SJSA1 (cell line): ENCODE results near the gene AVPI1. TPM values are rescaled to one million over a fixed set of nuclear protein-coding genes. Genes with fewer than 3 reads are reported as not detected.
"Not testable (repeated sequence)": the region's sequence is repeated elsewhere in the genome, so short reads cannot be mapped to it uniquely, and the experiment has no call there.

ENCODE experiments used
- DNase-seq, 2 experiments: peaks; one replicate each; pipeline ENCODE4 v3.0.0-alpha.2; 2015 to 2020; ENCODE audit warnings: low spot score in 2 of 2, low read depth in 1 of 2
- H3K27ac ChIP-seq: fragments of 250-450 bp; sonication (Bioruptor Pico); 2 replicates; pipeline ENCODE4 v1.5.1; 2020; ENCODE audit warnings: mild to moderate bottlenecking, moderate library complexity
- H3K27me3 ChIP-seq: fragments of 250-450 bp; sonication (Bioruptor Pico); replicated peaks from 2 replicates; pipeline ENCODE4 v1.5.1; 2020; ENCODE audit warnings: mild to moderate bottlenecking, moderate library complexity
- H3K36me3 ChIP-seq: fragments of 250-450 bp; sonication (Bioruptor Pico); 2 replicates; pipeline ENCODE4 v1.5.1; 2020; ENCODE audit warnings: mild to moderate bottlenecking
- H3K4me1 ChIP-seq: fragments of 250-450 bp; sonication (Bioruptor Pico); replicated peaks from 2 replicates; pipeline ENCODE4 v1.6.1; 2021; ENCODE audit warnings: mild to moderate bottlenecking
- H3K4me3 ChIP-seq: fragments of 250-450 bp; sonication (Bioruptor Pico); 2 replicates; pipeline ENCODE4 v1.5.1; 2020; ENCODE audit warnings: mild to moderate bottlenecking
- H3K9me3 ChIP-seq: fragments of 250-450 bp; sonication (Bioruptor Pico); replicated peaks from 2 replicates; pipeline ENCODE4 v1.5.1; 2020; ENCODE audit warnings: mild to moderate bottlenecking
- total RNA-seq: library from RNA; depleted of rRNA; stranded (reverse); fragments of >200 nt; shearing (Covaris generic); gene quantifications from 2 replicates; pipeline ENCODE4 v1.2.3, GENCODE V29; 2014

AVPI1 gene
- total RNA-seq, 1 experiment from 2014 or later = 8.6 TPM

- Histone ChIP-seq H3K9me3 (no peaks in the 10 kb centered on the region), H3K4me3 (no peak overlapping the region), H3K27me3 (no peaks in the 10 kb centered on the region), H3K4me1 (peaks cover 16% of the 10 kb centered on the region), H3K27ac (no peak overlapping the region), H3K36me3 (peaks cover 10% of the 10 kb centered on the region)
- DNase-seq = no peak
These were observed 5.0 kb downstream of the AVPI1 start for GRCh38 chr10:97682042-97682441.

- Histone ChIP-seq H3K27ac (no peak overlapping the region), H3K27me3 (no peaks in the 10 kb centered on the region), H3K4me3 (no peak overlapping the region), H3K4me1 (no peaks in the 10 kb centered on the region), H3K9me3 (no peaks in the 10 kb centered on the region), H3K36me3 (peaks cover 32% of the 10 kb centered on the region)
- DNase-seq = no peak
These were observed 7.4 kb downstream of the AVPI1 start for GRCh38 chr10:97679594-97679993.

GRCh38 chr10:97676770-97677581, 10.1 kb downstream of the AVPI1 start:
- H3K4me1 ChIP-seq = no peaks in the 10 kb centered on the region
- H3K9me3 ChIP-seq = no peaks in the 10 kb centered on the region
- no peaks in the 10 kb centered on the region for H3K27me3 ChIP-seq
- peaks cover 52% of the 10 kb centered on the region for H3K36me3 ChIP-seq
- DNase-seq = peak in 1 of 2 experiments; percentile 47
- no peak overlapping the region for H3K4me3 ChIP-seq
- H3K27ac ChIP-seq = no peak overlapping the region

- H3K9me3 ChIP-seq = no peaks in the 10 kb centered on the region
- no peaks in the 10 kb centered on the region for H3K27me3 ChIP-seq
- no peak overlapping the region for H3K4me3 ChIP-seq
- H3K4me1 ChIP-seq = no peaks in the 10 kb centered on the region
- H3K36me3 ChIP-seq = peaks cover 63% of the 10 kb centered on the region
- no peak overlapping the region for H3K27ac ChIP-seq
- DNase-seq = no peak
These were observed 11.8 kb downstream of the AVPI1 start for GRCh38 chr10:97675222-97675621.

- no peaks in the 10 kb centered on the region for H3K27me3 ChIP-seq
- no peak for DNase-seq
- no peaks in the 10 kb centered on the region for H3K4me1 ChIP-seq
- no peak overlapping the region for H3K27ac ChIP-seq
- no peaks in the 10 kb centered on the region for H3K9me3 ChIP-seq
- peaks cover 67% of the 10 kb centered on the region for H3K36me3 ChIP-seq
- no peak overlapping the region for H3K4me3 ChIP-seq
These were observed 13.1 kb downstream of the AVPI1 start for GRCh38 chr10:97673736-97674525.

- Histone ChIP-seq H3K4me1 (no peaks in the 10 kb centered on the region), H3K4me3 (no peak overlapping the region), H3K27ac (no peak overlapping the region), H3K36me3 (peaks cover 73% of the 10 kb centered on the region), H3K9me3 (no peaks in the 10 kb centered on the region), H3K27me3 (no peaks in the 10 kb centered on the region)
- DNase-seq = no peak
These were observed 17.5 kb downstream of the AVPI1 start for GRCh38 chr10:97669571-97669970.

GRCh38 chr10:97667463-97667862, 19.6 kb downstream of the AVPI1 start:
- no peaks in the 10 kb centered on the region for H3K27me3 ChIP-seq

GRCh38 chr10:97666992-97667391, 20.0 kb downstream of the AVPI1 start:
- Histone ChIP-seq H3K36me3 (peaks cover 74% of the 10 kb centered on the region), H3K4me3 (no peak overlapping the region), H3K27ac (no peak overlapping the region), H3K9me3 (no peaks in the 10 kb centered on the region), H3K27me3 (no peaks in the 10 kb centered on the region), H3K4me1 (no peaks in the 10 kb centered on the region)
- no peak for DNase-seq

More at GRCh38 chr10:97667463-97667862, 19.6 kb downstream of the AVPI1 start:
- DNase-seq = no peak
- no peak overlapping the region for H3K27ac ChIP-seq
- H3K4me1 ChIP-seq = no peaks in the 10 kb centered on the region
- peaks cover 72% of the 10 kb centered on the region for H3K36me3 ChIP-seq
- no peak overlapping the region for H3K4me3 ChIP-seq
- no peaks in the 10 kb centered on the region for H3K9me3 ChIP-seq

GRCh38 chr10:97664282-97664850, 22.7 kb downstream of the AVPI1 start:
- no peak for DNase-seq
- Histone ChIP-seq H3K9me3 (no peaks in the 10 kb centered on the region), H3K27me3 (no peaks in the 10 kb centered on the region), H3K36me3 (peaks cover 63% of the 10 kb centered on the region), H3K4me3 (no peak overlapping the region), H3K4me1 (no peaks in the 10 kb centered on the region), H3K27ac (no peak overlapping the region)

GRCh38 chr10:97659589-97659988, 27.5 kb downstream of the AVPI1 start:
- H3K27me3 ChIP-seq = no peaks in the 10 kb centered on the region
- no peak overlapping the region for H3K4me3 ChIP-seq
- no peak overlapping the region for H3K27ac ChIP-seq
- DNase-seq = no peak
- no peaks in the 10 kb centered on the region for H3K4me1 ChIP-seq
- no peaks in the 10 kb centered on the region for H3K9me3 ChIP-seq
- peaks cover 62% of the 10 kb centered on the region for H3K36me3 ChIP-seq

GRCh38 chr10:97656777-97657176, 30.3 kb downstream of the AVPI1 start:
- peaks cover 2% of the 10 kb centered on the region for H3K4me1 ChIP-seq
- H3K4me3 ChIP-seq = no peak overlapping the region
- H3K36me3 ChIP-seq = peaks cover 69% of the 10 kb centered on the region
- H3K27ac ChIP-seq = no peak overlapping the region
- no peak for DNase-seq
- no peaks in the 10 kb centered on the region for H3K27me3 ChIP-seq
- H3K9me3 ChIP-seq = no peaks in the 10 kb centered on the region

- DNase-seq = no peak
- H3K9me3 ChIP-seq = no peaks in the 10 kb centered on the region
- no peak overlapping the region for H3K4me3 ChIP-seq
- H3K27me3 ChIP-seq = no peaks in the 10 kb centered on the region
- peaks cover 63% of the 10 kb centered on the region for H3K36me3 ChIP-seq
- H3K4me1 ChIP-seq = peaks cover 27% of the 10 kb centered on the region
- no peak overlapping the region for H3K27ac ChIP-seq
These were observed 35.3 kb downstream of the AVPI1 start for GRCh38 chr10:97651773-97652172.

GRCh38 chr10:97650726-97651125, 36.3 kb downstream of the AVPI1 start:
- peaks cover 27% of the 10 kb centered on the region for H3K4me1 ChIP-seq
- peaks cover 53% of the 10 kb centered on the region for H3K36me3 ChIP-seq
- no peaks in the 10 kb centered on the region for H3K9me3 ChIP-seq
- H3K4me3 ChIP-seq = no peak overlapping the region
- no peak overlapping the region for H3K27ac ChIP-seq
- no peak for DNase-seq
- no peaks in the 10 kb centered on the region for H3K27me3 ChIP-seq

GRCh38 chr10:97649405-97649750, 37.7 kb downstream of the AVPI1 start:
- peak overlapping the region; percentile 28; the same call in 1 of the 2 replicates for H3K27ac ChIP-seq
- not testable (repeated sequence) for H3K4me3 ChIP-seq, H3K27me3 ChIP-seq, H3K9me3 ChIP-seq, DNase-seq
- H3K36me3 ChIP-seq = peaks cover 54% of the 10 kb centered on the region
- H3K4me1 ChIP-seq = peaks cover 27% of the 10 kb centered on the region
